8988T (cell line): Measurements from ENCODE around the gene IWS1.

Experiments
- DNase-seq: peaks from one replicate; pipeline ENCODE4 v3.0.0; 2011

Gene IWS1

GRCh38 chr2:127486247-127487058 is 39.8 kb downstream of the IWS1 start:
- DNase-seq = no peak

- DNase-seq = no peak
Measured at GRCh38 chr2:127485694-127486071, 40.6 kb downstream of the IWS1 start.

GRCh38 chr2:127485051-127485693 is 41.1 kb downstream of the IWS1 start:
- DNase-seq = no peak

- DNase-seq = no peak
Measured at GRCh38 chr2:127482031-127482430, 44.3 kb downstream of the IWS1 start.

DNA sequence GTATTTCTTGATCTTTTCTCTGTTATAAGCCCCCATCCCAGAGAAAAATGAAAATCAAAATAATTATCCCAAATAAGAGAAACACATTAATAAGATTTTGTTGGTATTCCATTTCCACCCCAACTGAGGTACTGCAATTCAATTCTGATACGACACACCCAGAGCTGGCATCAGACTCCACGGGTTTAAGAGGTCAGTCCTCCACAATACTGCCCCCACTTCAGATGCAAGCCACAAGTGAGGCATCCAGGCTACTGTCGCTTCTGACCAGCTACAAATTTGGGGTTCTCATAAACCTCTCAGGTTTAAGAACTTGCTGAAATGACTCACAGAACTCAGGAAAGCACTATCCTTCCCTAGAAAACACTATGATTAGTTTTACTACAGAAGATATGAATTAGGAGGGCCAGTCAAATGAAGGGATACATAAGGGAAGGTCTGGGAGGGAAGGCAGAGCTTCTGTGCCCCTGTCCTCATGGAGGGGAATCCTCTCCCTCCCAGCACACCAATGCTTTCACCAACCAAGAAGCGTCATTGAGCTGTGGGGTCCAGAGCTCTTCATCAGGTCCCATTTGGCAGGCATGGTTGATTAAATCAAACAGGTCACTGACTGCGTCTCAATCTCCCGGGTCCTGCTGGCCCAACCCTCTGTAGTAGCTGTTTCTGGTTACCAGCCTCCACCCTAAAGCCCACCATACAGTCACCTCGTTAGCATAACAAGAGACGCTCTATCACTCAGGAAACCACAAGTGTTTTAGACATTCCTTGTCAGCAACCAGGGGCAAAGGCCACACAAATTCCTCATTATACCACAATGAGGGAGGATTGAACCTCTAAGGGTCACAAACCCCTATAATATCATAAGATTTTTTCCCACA is 46.2 kb downstream of the IWS1 start:
- DNase-seq = no peak

DNA sequence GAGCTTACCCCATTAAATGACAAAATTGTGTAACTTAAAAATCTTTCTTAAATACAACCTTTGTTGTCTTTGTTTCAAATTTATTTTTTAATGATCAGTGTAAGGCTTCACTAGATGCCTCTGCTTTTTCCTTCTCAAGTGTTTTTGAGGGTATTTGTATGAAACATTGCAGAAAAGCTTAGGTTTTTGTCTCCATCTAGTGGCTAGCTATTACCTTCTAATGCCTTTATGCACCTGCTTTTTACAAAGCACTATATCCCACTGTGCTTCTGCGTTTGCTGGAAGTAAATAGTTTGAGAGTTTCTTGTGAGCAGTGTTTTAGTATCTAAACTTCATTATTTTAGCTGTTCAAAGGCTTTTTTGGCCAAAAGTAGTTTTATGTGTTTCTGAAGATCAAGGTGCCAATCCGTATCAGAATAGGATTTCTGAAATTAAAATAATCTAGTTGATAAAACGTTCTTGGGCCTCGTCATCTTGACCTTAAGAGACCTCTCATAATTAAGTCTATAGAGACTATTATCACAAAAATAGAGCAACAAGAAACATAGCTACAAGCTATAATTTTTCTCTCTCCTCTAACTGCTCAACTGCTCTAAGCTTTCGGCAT is 47.0 kb downstream of the IWS1 start:
- DNase-seq = no peak

DNA sequence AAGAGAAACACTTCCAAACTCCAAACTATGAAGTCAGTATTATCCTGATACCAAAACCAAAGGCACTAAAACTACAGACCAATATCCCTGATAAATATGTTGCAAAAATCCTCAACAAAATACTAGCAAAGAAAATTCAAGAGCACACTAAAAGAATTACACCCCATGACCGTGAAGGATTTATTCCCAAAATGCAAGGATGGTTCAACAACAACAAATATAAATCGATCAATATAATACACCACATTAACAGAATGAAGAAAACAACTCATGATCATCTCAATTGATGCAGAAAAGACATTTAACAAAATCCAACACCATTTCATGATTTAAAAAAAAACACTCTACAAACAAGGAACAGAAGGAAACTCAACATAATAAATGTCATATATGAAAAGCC is 50.5 kb downstream of the IWS1 start:
- DNase-seq = no peak

DNA sequence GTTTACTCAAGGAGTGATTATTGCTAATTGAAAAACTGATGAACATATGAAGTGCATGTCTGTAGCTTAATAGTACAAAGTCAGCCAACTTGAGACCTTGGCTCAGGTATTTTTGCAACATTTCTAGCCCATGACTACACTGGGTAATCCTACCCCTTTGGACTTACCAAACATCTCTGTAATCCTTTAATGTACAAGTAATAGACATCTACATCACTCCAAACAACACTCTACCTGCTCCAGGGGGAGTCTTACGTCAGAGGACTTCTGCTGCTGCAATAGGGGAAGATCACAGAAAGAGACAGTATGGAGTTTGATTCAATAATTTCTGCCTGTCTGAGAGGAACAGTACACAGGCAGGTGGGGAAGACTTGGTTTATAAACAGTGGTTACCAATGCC is 54.0 kb downstream of the IWS1 start:
- DNase-seq = no peak

- no peak for DNase-seq
Measured at GRCh38 chr2:127471286-127471988, 54.9 kb downstream of the IWS1 start.

DNA sequence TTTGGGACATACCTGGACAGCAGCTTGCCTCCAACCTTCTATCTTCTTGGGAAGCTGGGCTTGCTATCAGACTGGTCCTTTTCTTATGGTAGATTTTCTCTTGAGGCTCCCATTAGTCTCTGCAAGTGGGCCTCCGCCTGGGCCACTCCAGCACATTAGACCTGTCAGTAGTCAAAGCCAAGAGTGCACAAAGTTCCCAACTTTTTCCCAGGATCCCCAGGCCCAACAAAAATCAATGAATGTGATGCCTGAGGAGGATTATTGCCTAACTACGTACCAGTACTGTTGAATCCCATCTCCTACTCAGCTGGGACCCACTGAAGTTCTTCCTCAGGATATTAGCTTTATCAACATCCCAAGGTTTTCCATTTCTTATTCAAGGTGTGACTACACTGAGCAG is 56.3 kb downstream of the IWS1 start:
- DNase-seq = no peak

GRCh38 chr2:127469051-127469450 is 57.2 kb downstream of the IWS1 start:
- no peak for DNase-seq

DNA sequence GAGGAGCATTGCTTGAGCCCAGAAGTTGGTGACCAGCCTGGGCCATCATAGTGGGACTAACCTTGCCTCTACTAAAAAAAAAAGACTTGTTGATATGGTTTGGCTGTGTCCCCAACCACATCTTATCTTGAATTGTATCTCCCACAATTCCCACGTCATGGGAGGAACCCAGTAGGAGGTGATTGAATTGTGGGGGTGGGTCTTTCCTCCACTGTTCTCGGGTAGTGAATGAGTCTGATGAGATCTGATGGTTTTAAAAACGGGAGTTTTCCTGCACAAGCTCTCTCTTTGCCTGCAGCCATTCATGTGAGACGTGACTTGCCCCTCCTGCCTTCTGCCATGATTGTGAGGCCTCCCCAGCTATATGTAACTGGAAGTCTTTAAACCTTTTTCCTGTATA is 61.0 kb downstream of the IWS1 start:
- DNase-seq = no peak

GRCh38 chr2:127464470-127465257 is 61.6 kb downstream of the IWS1 start:
- DNase-seq = no peak

- no peak for DNase-seq
Measured at GRCh38 chr2:127463155-127463991, 62.9 kb downstream of the IWS1 start.

DNA sequence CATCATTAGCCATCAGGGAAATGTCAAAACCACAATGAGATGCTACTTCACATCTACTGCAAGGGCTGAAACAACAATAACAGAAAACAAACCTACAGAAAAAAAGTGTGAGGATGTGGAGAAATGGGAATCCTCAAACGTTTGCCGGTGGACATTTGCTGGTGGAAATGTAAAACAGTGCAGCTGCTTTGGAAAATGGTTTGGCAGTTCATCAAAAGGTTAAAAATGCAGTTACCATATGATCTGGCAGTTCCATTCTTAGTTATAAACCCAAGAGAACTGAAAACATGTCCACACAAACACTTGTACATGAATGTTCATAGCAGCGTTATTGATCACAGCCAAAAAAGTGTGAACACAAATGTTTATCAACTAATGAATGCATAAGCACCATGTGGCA is 63.8 kb downstream of the IWS1 start:
- DNase-seq = no peak

- DNase-seq = no peak
Measured at GRCh38 chr2:127456960-127457359, 69.3 kb downstream of the IWS1 start.

- DNase-seq = no peak
Measured at GRCh38 chr2:127455566-127456493, 70.5 kb downstream of the IWS1 start.

- DNase-seq = no peak
Measured at GRCh38 chr2:127454595-127455565, 71.4 kb downstream of the IWS1 start.
